Neural crest cell (in vitro differentiated cells): ENCODE measurements around the gene EID2. TPM values are rescaled to one million over a fixed set of nuclear protein-coding genes. Genes with fewer than 3 reads are reported as not detected.

Source experiments
- DNase-seq: peaks from one replicate; pipeline ENCODE4 v3.0.0; 2021; ENCODE audit warnings: low read depth, mixed read lengths, low spot score
- H3K27ac Mint-ChIP-seq: one replicate; pipeline ENCODE4 v1.8.0; 2021; ENCODE audit warnings: mild to moderate bottlenecking, mixed read lengths; ENCODE audit not compliant: unreplicated experiment
- H3K27me3 Mint-ChIP-seq: 2 replicates; pipeline ENCODE4 v1.8.0; 2021; ENCODE audit warnings: low read depth, mild to moderate bottlenecking, mixed read lengths
- H3K36me3 Mint-ChIP-seq: 2 replicates; pipeline ENCODE4 v1.8.0; 2021; ENCODE audit warnings: low read depth, mild to moderate bottlenecking, mixed read lengths
- H3K4me1 Mint-ChIP-seq: 2 replicates; pipeline ENCODE4 v1.8.0; 2021; ENCODE audit warnings: mixed read lengths
- H3K4me3 Mint-ChIP-seq: one replicate; pipeline ENCODE4 v1.8.0; 2021; ENCODE audit warnings: mild to moderate bottlenecking, mixed read lengths
- H3K9me3 Mint-ChIP-seq: 2 replicates; pipeline ENCODE4 v1.8.0; 2021; ENCODE audit warnings: mixed read lengths
- total RNA-seq: library from RNA; stranded (reverse); gene quantifications from 2 replicates; pipeline ENCODE4 v1.2.1, GENCODE V29; 2021
- TF ChIP-seq, protein P1 (sequence below): fragments of 200-600 bp; sonication (generic); conservative IDR thresholded peaks from 2 replicates; pipeline ENCODE4 v1.5.0; 2021; ENCODE audit warnings: antibody characterized with exemption, mild to moderate bottlenecking

Gene EID2
- total RNA-seq, 1 donor from 2014 or later: 28.0 TPM

DNA sequence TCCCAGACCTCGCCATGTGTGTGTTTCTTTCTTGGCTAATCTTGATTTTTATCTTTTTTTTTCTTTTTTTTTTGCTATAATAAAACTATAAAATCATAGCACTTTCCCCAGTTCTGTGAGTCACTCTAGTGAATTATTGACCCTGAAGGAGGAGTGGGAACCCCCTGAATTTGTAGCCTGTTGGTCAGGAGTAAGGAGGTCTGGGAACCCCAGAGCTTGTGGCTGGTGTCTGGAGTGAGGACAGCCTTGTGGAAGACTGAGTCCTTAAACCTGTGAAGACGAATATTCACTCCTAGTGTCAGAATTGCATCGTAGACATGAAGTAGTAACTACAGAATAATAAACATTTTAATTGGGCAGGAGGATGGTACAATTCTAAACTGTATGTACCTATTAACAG lies 14.8 kb downstream of the EID2 start:
- H3K4me3 Mint-ChIP-seq: peak overlapping the region; percentile 5
- TF ChIP-seq, protein P1, sequence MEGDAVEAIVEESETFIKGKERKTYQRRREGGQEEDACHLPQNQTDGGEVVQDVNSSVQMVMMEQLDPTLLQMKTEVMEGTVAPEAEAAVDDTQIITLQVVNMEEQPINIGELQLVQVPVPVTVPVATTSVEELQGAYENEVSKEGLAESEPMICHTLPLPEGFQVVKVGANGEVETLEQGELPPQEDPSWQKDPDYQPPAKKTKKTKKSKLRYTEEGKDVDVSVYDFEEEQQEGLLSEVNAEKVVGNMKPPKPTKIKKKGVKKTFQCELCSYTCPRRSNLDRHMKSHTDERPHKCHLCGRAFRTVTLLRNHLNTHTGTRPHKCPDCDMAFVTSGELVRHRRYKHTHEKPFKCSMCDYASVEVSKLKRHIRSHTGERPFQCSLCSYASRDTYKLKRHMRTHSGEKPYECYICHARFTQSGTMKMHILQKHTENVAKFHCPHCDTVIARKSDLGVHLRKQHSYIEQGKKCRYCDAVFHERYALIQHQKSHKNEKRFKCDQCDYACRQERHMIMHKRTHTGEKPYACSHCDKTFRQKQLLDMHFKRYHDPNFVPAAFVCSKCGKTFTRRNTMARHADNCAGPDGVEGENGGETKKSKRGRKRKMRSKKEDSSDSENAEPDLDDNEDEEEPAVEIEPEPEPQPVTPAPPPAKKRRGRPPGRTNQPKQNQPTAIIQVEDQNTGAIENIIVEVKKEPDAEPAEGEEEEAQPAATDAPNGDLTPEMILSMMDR: no peak
- no peaks in the 10 kb centered on the region for H3K27me3 Mint-ChIP-seq
- DNase-seq: no peak
- H3K4me1 Mint-ChIP-seq: peaks cover 5% of the 10 kb centered on the region
- H3K27ac Mint-ChIP-seq: no peak overlapping the region
- H3K9me3 Mint-ChIP-seq: no peaks in the 10 kb centered on the region
- no peaks in the 10 kb centered on the region for H3K36me3 Mint-ChIP-seq

DNA sequence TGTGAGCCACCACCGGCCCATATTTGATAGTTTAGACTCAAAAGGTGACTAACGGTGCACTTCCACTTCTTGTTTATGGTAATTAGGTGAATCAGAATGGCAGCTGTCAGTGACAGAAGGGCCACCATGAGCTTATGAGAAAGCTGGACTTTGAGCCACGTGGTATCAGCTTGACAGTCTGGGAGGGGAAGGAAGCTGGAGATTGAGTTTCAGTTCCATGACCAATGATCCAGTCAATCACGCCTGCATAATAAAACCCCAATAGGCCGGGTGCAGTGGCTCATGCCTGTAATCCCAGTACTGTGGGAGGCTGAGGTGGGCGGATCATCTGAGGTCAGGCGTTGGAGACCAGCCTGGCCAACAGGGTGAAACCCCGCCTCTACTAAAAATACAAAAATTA lies 15.5 kb downstream of the EID2 start:
- H3K4me3 Mint-ChIP-seq: no peak overlapping the region

DNA sequence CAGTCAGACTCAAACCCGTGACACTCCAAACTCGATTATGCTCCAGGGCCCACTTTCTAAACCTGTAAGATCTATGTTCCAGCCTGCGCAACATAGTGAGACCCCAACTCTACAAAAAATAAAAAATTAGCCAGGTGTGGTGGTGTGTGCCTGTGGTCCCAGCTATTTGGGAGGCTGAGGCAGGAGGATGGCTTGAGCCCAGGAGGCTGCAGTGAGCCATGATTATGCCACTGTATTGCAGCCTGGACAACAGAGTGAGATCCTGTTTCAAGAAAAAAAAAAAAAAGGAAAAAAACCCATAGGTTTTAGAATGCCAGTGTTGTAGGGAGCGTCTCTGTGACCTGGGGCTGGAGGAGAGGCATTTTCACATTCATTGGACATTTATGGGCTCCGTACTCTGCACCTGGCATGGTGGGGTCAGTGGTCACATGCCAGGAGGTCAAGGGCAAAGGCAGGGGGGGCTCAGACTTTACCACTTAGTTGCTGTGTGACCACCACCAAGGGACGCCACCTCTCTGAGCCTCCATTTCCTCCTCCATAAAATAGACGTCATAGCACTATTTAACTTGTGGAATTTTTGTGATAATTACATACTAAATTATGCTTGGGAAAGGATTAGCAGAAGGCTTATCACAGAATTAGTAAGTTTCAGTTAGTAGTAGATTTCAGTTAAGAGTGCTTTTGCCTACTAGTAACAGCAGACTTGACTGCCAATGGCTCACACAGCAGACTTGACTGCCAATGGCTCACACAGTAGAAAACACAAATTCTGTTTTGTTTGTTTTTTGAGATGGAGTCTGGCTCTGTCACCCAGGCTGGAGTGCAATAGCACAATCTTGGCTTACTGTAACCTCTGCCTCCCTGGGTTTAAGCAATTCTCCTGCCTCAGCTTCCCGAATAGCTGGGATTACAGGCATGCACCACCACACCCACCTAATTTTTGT lies 19.1 kb downstream of the EID2 start:
- no peaks in the 10 kb centered on the region for H3K9me3 Mint-ChIP-seq

More for the DNA sequence above, 15.5 kb downstream of the EID2 start:
- no peaks in the 10 kb centered on the region for H3K36me3 Mint-ChIP-seq
- DNase-seq: no peak
- H3K27me3 Mint-ChIP-seq: no peaks in the 10 kb centered on the region
- H3K9me3 Mint-ChIP-seq: no peaks in the 10 kb centered on the region
- H3K27ac Mint-ChIP-seq: no peak overlapping the region
- TF ChIP-seq, protein P1: no peak
- peaks cover 5% of the 10 kb centered on the region for H3K4me1 Mint-ChIP-seq

DNA sequence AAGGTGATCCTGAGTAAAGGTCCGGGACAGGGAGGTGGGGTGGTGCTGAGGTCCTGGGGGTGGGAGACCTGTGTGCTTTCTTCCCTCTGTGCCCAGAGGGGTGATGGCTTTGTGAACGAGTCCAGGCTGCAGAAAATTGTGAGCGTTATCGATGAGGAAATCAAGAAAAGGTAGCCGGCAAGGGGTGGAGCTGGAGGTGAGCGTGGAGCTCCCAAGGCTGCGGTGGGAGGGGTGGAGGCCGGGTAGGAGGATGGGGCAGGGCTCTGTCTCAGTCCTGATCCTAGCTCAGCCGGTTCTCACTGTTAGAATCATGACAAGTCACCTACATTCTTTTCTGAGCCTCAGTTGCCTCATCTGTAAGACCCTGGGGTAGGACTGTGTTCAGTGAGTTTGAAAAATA lies 21.0 kb downstream of the EID2 start:
- no peaks in the 10 kb centered on the region for H3K36me3 Mint-ChIP-seq
- no peak overlapping the region for H3K27ac Mint-ChIP-seq
- no peak for DNase-seq
- peaks cover 51% of the 10 kb centered on the region for H3K27me3 Mint-ChIP-seq
- H3K9me3 Mint-ChIP-seq: no peaks in the 10 kb centered on the region
- H3K4me3 Mint-ChIP-seq: no peak overlapping the region
- peaks cover 16% of the 10 kb centered on the region for H3K4me1 Mint-ChIP-seq
- TF ChIP-seq, protein P1: no peak

More for the DNA sequence above, 19.1 kb downstream of the EID2 start:
- TF ChIP-seq, protein P1: no peak
- Mint-ChIP-seq H3K27me3 (peaks cover 32% of the 10 kb centered on the region), H3K4me3 (no peak overlapping the region), H3K36me3 (no peaks in the 10 kb centered on the region), H3K27ac (no peak overlapping the region), H3K4me1 (peaks cover 12% of the 10 kb centered on the region)
- no peak for DNase-seq

DNA sequence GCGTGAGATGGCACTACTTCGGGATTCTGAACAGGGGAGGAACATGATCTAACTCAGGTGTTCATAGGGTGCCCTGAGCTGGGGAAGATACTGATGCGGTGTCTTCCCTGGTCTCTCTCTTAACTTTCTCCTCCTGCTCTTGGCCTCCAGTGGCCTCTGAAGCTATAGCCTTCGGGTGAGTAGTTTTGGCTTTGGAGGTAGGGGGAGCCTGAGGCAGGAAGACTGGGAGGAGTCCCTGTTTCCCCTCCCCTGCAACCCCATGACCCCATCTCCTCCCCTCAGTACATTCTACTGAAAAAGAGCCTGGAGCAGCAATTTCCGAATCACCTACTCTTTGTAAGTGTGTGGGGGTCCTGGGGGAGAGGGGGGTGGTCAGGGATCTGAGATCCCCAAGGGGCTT lies 21.5 kb downstream of the EID2 start:
- H3K27ac Mint-ChIP-seq: no peak overlapping the region

More for the DNA sequence above, 21.5 kb downstream of the EID2 start:
- H3K9me3 Mint-ChIP-seq: no peaks in the 10 kb centered on the region
- H3K4me3 Mint-ChIP-seq: no peak overlapping the region
- peaks cover 16% of the 10 kb centered on the region for H3K4me1 Mint-ChIP-seq
- no peak for DNase-seq
- TF ChIP-seq, protein P1: no peak
- H3K27me3 Mint-ChIP-seq: peaks cover 56% of the 10 kb centered on the region
- no peaks in the 10 kb centered on the region for H3K36me3 Mint-ChIP-seq
